SJCRH30 (cell line): Measurements from ENCODE around the gene TAS2R1. TPM values are rescaled to one million over a fixed set of nuclear protein-coding genes. Genes with fewer than 3 reads are reported as not detected.

Experiments
- DNase-seq, 2 experiments: peaks; one replicate each; pipeline ENCODE4 v3.0.0-alpha.2; 2015 to 2020
- H3K27ac ChIP-seq: fragments of 250-450 bp; sonication (Bioruptor Pico); 2 replicates; pipeline ENCODE4 v1.5.1; 2020; ENCODE audit warnings: mild to moderate bottlenecking, moderate library complexity
- H3K27me3 ChIP-seq: fragments of 250-450 bp; sonication (Bioruptor Pico); 2 replicates; pipeline ENCODE4 v1.5.1; 2020; ENCODE audit warnings: mild to moderate bottlenecking, moderate library complexity
- H3K36me3 ChIP-seq: fragments of 250-450 bp; sonication (Bioruptor Pico); 2 replicates; pipeline ENCODE4 v1.5.1; 2020; ENCODE audit warnings: mild to moderate bottlenecking, moderate library complexity
- H3K4me1 ChIP-seq: fragments of 250-450 bp; sonication (Bioruptor Pico); 2 replicates; pipeline ENCODE4 v1.5.1; 2020; ENCODE audit warnings: mild to moderate bottlenecking, moderate library complexity
- H3K4me3 ChIP-seq: fragments of 250-450 bp; sonication (Bioruptor Pico); 2 replicates; pipeline ENCODE4 v1.5.1; 2020; ENCODE audit warnings: mild to moderate bottlenecking, moderate library complexity
- H3K9me3 ChIP-seq: fragments of 250-450 bp; sonication (Bioruptor Pico); replicated peaks from 2 replicates; pipeline ENCODE4 v1.5.1; 2020; ENCODE audit warnings: mild to moderate bottlenecking, moderate library complexity
- total RNA-seq: library from RNA; depleted of rRNA; stranded (reverse); fragments of >200 nt; shearing (Covaris generic); gene quantifications from 2 replicates; pipeline ENCODE4 v1.2.3, GENCODE V29; 2014; rRNA removed

Gene TAS2R1, protein sequence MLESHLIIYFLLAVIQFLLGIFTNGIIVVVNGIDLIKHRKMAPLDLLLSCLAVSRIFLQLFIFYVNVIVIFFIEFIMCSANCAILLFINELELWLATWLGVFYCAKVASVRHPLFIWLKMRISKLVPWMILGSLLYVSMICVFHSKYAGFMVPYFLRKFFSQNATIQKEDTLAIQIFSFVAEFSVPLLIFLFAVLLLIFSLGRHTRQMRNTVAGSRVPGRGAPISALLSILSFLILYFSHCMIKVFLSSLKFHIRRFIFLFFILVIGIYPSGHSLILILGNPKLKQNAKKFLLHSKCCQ
- total RNA-seq: not detected in 2 replicates

DNA sequence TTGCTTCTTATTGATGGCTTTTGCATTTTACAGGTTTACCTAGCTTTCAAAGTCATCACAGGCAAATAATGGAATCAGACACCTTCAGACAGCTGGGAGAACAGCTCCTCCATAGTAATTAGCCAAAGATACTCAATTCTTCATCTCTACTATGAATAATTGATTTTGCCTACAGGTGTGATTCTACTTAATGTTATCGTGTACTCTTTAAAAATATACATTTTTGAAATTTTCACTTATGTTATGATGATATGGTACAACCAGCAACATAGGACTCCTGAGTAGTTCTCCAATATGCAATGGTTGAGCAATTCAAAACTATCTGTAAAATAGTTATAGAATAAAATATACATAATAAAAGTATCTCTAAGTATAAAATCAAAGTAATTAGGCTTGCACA lies at the start of gene TAS2R1:
TAS2R1 (minus strand) TSS at position 101 of the 400 bp plus-strand sequence. CDS start 319 bp downstream, outside the sequence.
- H3K27ac ChIP-seq: no peak within 1 kb of the TSS

DNA sequence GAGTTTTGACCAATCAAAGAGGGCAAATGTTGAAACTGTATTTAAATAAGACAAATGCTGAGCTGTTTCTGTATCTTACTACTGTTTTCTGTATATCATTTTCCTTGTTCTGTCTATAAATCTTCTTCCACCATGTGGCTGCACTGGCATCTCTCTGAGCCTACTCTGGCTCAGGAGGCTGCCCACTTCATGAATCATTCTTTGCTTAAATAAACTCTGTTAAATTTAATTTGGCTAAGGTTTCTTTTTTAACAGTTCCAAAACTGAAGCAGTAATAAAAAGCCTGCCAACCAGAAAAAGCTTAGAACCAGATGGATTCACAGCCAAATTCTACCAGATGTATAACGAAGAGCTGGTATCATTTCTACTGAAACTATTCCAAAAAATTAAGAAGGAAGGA lies 40.2 kb upstream of the TAS2R1 start:
- Histone ChIP-seq H3K9me3 (no peaks in the 10 kb centered on the region), H3K27me3 (no peaks in the 10 kb centered on the region), H3K36me3 (no peaks in the 10 kb centered on the region), H3K4me3 (no peak overlapping the region), H3K4me1 (no peaks in the 10 kb centered on the region), H3K27ac (no peak overlapping the region)
- no peak for DNase-seq

More for the DNA sequence above, at the start of gene TAS2R1:
- Histone ChIP-seq H3K27me3 (no peaks in the 10 kb centered on the region), H3K4me1 (no peaks in the 10 kb centered on the region), H3K4me3 (no peak within 1 kb of the TSS), H3K9me3 (no peaks in the 10 kb centered on the region), H3K36me3 (no peaks in the 10 kb centered on the region)
- DNase-seq: no peak

DNA sequence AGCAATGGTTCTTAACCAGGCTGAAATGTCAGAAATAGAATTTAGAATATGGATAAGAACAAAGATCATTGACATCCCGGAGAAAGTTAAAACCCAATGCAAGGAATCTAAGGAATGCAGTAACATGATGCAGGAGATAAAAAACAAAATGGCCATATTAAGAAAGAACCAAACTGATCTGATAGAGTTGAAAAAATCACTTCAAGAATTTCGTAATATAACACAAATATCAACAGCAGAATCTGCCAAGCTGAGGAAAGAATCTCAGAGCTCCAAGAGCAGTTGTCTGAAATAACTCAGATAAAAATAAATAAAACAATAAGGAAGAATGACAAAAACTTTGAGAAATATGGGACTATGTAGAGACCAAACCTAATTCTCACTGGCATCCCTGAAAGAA lies 37.8 kb upstream of the TAS2R1 start:
- DNase-seq: no peak
- H3K4me3 ChIP-seq: no peak overlapping the region
- no peaks in the 10 kb centered on the region for H3K27me3 ChIP-seq
- no peaks in the 10 kb centered on the region for H3K9me3 ChIP-seq
- no peaks in the 10 kb centered on the region for H3K36me3 ChIP-seq
- H3K27ac ChIP-seq: no peak overlapping the region
- no peaks in the 10 kb centered on the region for H3K4me1 ChIP-seq

DNA sequence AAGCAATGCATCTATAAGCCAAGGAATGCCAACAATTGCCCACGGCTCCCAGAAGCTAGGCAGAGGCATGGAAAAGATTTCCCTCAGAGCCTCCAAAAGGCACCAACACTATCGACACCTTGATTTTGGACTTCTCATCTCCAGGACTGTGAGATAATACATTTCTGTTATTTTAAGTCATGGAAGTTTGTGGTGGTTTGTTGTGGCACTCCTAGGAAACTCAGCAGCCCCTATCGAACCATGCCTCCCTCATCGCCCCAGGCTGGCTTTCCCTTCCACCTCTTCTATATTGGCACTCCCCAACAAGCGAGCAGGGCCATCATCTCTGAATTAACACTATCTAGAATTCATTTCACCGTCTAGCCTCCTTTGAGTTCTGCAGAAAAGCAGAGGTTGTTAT lies 33.7 kb upstream of the TAS2R1 start:
- DNase-seq: no peak
- Histone ChIP-seq H3K4me3 (no peak overlapping the region), H3K27me3 (no peaks in the 10 kb centered on the region), H3K4me1 (no peaks in the 10 kb centered on the region), H3K9me3 (no peaks in the 10 kb centered on the region), H3K36me3 (no peaks in the 10 kb centered on the region), H3K27ac (no peak overlapping the region)

DNA sequence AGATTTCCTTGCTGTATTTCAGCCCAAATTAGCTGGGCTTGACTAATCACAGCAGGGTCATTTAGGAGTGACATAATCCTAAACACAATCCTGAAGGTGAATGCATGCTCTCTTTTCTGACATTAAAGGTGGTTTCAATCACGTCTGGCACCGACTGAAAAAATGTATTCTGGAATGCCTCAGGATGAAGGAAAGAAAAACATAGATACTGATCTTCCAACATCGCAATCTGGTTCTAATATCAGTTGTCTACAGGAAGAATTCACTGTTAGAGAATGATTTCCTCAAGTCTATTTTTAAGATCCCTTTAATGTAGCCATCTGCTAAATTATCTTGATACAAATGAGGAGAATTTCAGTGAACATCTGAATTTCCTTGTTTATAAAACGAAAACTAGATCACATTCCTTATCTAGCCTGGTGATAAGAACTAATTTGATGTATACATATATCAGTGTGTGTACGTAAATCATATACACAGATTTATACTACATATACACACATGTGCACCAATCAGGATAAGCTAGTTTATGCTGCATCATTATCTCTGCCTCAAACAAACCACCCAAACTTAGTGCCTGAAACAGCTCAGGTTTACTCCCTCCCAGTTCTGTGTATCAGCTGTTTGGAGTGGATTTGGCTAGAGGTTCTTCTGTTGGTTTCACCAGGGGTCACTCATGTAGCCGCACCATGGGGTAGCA lies 31.3 kb upstream of the TAS2R1 start:
- H3K36me3 ChIP-seq: no peaks in the 10 kb centered on the region
- H3K27me3 ChIP-seq: no peaks in the 10 kb centered on the region
- H3K4me1 ChIP-seq: no peaks in the 10 kb centered on the region
- H3K9me3 ChIP-seq: no peaks in the 10 kb centered on the region
- H3K4me3 ChIP-seq: no peak overlapping the region
- H3K27ac ChIP-seq: no peak overlapping the region
- DNase-seq: no peak

DNA sequence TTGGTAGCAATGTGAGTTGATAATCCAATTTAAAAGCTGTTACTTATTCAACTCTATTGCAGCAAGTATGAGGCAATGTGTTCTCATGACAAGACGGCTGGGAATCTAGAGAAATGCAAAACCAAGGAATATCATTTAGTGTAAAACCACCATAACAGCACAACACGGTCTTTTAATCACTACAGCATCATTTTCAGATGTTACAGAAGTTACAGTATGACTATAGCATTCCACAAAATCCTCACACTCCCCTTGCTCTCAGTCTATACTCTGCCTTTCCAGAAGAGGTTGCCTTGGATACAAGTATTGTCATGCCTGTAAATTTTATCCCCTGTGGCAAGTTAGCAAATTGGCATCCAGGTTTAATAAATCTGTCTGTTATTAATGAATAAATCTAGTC lies 28.6 kb upstream of the TAS2R1 start:
- Histone ChIP-seq H3K36me3 (no peaks in the 10 kb centered on the region), H3K4me1 (no peaks in the 10 kb centered on the region)
- DNase-seq: no peak

DNA sequence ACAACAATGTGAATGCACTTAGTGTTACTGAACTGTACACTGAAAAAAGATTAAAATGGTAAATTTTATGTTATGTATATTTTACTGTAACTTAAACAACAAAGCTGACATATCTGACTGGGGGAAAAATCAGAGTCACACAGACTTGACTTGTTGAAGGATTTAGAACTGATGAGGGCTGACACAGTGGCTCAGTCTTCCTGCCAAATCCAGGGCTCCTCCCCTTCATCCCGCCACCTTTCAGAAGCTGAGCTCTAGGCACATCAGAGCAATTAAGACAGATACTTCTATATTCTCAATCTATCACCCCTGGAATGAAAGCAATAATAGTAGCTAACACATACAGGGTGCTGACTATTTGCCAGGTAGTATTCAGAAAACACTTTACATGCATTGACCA lies 27.7 kb upstream of the TAS2R1 start:
- DNase-seq: no peak
- Histone ChIP-seq H3K36me3 (no peaks in the 10 kb centered on the region), H3K9me3 (no peaks in the 10 kb centered on the region), H3K4me1 (no peaks in the 10 kb centered on the region), H3K27me3 (no peaks in the 10 kb centered on the region), H3K27ac (no peak overlapping the region), H3K4me3 (no peak overlapping the region)

More for the DNA sequence above, 28.6 kb upstream of the TAS2R1 start:
- H3K4me3 ChIP-seq: no peak overlapping the region
- no peaks in the 10 kb centered on the region for H3K9me3 ChIP-seq
- H3K27ac ChIP-seq: no peak overlapping the region
- H3K27me3 ChIP-seq: no peaks in the 10 kb centered on the region

DNA sequence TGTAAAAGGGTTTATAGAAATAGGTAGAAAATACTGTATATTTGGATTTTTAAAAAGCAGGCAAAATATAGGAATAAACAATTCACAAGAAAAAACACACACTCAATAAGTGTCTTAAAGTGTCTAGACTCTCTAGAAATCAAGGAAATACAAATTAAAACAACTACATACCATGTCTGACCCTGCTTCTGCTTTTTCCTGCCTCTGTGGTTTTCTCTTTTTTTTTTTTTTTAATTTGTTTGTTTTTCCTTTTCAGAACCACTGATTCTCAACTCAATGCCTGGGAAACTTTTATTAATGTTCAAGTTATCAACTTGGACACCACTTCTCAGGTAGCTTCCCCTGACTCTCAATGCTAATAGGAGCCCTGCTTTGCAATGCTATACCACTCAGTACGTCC lies 25.5 kb upstream of the TAS2R1 start:
- Histone ChIP-seq H3K36me3 (no peaks in the 10 kb centered on the region), H3K4me3 (no peak overlapping the region), H3K4me1 (no peaks in the 10 kb centered on the region), H3K27ac (no peak overlapping the region), H3K9me3 (no peaks in the 10 kb centered on the region), H3K27me3 (no peaks in the 10 kb centered on the region)
- DNase-seq: no peak

DNA sequence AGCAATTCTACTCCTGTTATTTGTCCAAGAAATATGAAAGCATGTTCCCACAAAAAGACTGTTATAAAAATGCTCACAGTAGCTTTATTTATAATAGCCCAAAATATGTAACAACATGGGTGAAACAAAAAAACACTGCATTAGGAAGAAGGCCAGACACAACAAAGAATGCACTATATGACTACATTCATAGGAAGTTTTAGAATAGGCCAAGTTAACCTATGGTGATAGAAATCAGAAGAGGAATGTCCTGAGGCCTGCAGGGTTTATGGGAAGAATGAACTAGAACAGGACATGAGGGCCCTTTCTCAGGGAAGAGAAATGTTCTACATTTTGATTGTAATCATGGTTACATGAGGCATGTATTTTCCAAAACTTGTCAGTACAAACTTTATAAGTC lies 24.7 kb upstream of the TAS2R1 start:
- H3K9me3 ChIP-seq: no peaks in the 10 kb centered on the region
- H3K27me3 ChIP-seq: no peaks in the 10 kb centered on the region
- H3K27ac ChIP-seq: no peak overlapping the region
- no peaks in the 10 kb centered on the region for H3K36me3 ChIP-seq
- H3K4me3 ChIP-seq: no peak overlapping the region
- no peak for DNase-seq
- H3K4me1 ChIP-seq: no peaks in the 10 kb centered on the region

DNA sequence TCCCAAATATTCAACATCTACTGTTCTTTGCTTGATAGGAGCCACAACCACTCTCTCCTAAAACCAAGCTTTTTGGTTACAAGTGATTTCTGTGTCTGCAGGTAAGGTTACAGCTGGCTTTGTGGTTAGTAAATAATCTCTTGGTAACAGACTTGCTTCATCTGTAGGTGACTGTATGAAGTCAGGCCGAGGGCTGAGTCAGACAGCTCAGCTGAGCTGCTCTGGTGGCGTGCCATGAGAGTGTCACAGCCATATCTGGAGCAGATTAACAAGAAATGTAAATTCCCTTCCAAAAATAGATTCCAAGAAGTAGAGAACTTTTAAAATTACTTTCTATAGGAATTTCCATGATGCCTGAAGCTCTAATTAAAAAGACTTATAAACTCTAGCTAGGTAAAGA lies 23.7 kb upstream of the TAS2R1 start:
- Histone ChIP-seq H3K36me3 (no peaks in the 10 kb centered on the region), H3K4me3 (no peak overlapping the region), H3K27ac (no peak overlapping the region), H3K4me1 (no peaks in the 10 kb centered on the region), H3K27me3 (no peaks in the 10 kb centered on the region), H3K9me3 (no peaks in the 10 kb centered on the region)
- DNase-seq: no peak

DNA sequence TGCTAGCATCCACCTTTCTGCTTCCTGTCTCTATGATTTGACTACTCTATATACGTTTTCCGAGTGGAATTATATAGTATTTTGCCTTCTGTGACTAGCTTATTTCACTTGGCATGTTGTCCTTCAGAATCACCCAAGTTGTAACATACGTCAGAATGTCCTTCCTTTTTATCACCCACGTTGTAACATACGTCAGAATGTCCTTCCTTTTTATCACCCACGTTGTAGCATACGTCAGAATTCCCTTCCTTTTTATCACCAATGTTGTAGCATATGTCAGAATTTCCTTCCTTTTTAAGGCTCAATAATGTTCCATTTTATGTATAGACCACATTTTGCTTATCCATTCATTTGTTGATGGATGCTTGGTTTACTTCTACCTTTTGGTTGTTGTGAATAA lies 22.9 kb upstream of the TAS2R1 start:
- no peak overlapping the region for H3K27ac ChIP-seq
- no peaks in the 10 kb centered on the region for H3K9me3 ChIP-seq
- no peak for DNase-seq
- H3K36me3 ChIP-seq: no peaks in the 10 kb centered on the region
- H3K4me3 ChIP-seq: no peak overlapping the region
- H3K27me3 ChIP-seq: no peaks in the 10 kb centered on the region
- H3K4me1 ChIP-seq: no peaks in the 10 kb centered on the region

DNA sequence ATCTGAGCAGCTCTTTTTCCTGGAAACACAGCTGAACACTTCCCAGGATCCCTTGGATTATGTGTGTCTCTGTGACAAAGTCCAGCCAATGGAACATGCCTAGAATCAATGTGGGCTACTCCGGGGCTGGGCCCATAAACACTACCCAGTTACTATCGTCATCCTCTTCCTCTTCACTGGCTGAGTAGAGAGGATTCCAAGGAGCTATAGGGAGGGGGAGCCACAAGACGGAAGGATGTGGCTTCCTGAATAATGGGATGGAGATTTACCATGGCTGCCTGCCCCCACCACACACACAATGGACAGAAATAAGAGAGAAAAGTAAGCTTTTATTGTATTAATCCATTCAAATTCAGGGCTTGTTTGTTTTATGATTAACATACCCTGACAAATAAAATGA lies 22.1 kb upstream of the TAS2R1 start:
- Histone ChIP-seq H3K27me3 (no peaks in the 10 kb centered on the region), H3K4me1 (no peaks in the 10 kb centered on the region), H3K27ac (no peak overlapping the region), H3K36me3 (no peaks in the 10 kb centered on the region), H3K4me3 (no peak overlapping the region), H3K9me3 (no peaks in the 10 kb centered on the region)
- DNase-seq: no peak

DNA sequence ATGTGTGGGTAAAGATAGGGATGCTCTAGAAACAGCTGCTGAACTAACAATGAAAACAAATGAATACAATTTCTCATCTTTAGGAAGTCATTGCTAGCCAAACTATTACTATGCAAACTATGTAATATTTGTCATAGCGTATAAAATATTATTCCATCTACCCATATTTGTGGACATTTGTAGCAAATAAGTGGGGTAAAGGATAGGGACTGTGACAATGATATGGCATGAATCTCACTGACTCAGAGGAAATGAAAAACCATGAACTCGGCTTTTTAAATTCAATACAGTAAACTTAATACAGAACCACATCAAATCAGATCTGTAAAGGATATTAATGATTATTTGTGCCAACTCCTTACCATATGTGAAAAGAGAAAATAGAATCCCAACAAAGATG lies 16.7 kb upstream of the TAS2R1 start:
- Histone ChIP-seq H3K27ac (no peak overlapping the region), H3K4me3 (no peak overlapping the region), H3K36me3 (no peaks in the 10 kb centered on the region), H3K9me3 (no peaks in the 10 kb centered on the region), H3K4me1 (no peaks in the 10 kb centered on the region), H3K27me3 (no peaks in the 10 kb centered on the region)
- DNase-seq: no peak

DNA sequence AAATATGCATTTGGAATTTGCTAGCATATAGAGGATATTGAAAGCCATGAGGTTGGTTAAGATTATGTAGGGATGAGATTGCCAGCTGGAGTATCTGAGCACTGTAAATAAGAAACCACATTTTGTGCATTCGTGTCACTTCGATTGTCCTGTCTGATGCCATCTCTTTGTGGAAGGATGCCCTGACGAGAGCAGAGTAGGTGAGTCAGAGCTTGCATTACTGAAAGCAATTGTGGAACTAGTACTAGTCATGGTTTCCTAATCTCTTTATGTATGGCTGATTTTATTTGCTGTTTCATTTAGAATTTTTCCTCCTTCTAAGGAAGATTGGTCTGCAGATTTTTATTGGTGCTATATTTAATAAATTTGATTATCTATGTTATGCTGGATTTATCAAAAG lies 14.5 kb upstream of the TAS2R1 start:
- H3K27ac ChIP-seq: no peak overlapping the region
- H3K27me3 ChIP-seq: no peaks in the 10 kb centered on the region
- no peaks in the 10 kb centered on the region for H3K4me1 ChIP-seq
- H3K9me3 ChIP-seq: no peaks in the 10 kb centered on the region
- H3K4me3 ChIP-seq: no peak overlapping the region
- H3K36me3 ChIP-seq: no peaks in the 10 kb centered on the region
- DNase-seq: no peak

DNA sequence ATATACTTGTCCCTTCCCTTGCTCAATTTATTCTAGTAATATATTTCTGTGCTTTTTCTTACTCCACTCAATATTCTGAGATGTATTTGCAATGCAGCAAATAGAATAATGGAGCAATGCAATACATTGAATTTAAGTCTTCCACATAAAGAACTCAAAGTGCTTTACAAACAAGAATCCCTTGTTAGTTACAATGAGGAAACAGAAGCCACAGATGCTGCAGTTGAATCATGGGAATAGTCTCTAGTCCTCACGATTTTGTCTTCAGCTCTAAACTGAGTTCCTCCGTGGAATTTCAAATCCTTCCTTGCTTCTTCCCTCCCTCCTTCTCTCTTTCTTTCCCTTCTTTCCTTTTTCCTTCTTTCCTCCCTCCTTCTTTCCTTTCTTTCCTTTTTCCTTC lies 12.5 kb upstream of the TAS2R1 start:
- Histone ChIP-seq H3K27me3 (no peaks in the 10 kb centered on the region), H3K4me3 (no peak overlapping the region), H3K4me1 (no peaks in the 10 kb centered on the region), H3K27ac (no peak overlapping the region), H3K9me3 (no peaks in the 10 kb centered on the region), H3K36me3 (no peaks in the 10 kb centered on the region)
- no peak for DNase-seq
